ENCODE measurements around the gene TBC1D3C. TPM values are rescaled to one million over a fixed set of nuclear protein-coding genes. Genes with fewer than 3 reads are reported as not detected.
"Not testable (repeated sequence)": the region's sequence is repeated elsewhere in the genome, so short reads cannot be mapped to it uniquely, and the experiment has no call there.

TBC1D3C gene
- total RNA-seq (7.3 and 13.5 TPM in 2 replicates), polyA plus RNA-seq (21.5 TPM in 1 of 2 replicates, not detected in the other), polyA minus RNA-seq (4.7 TPM in 1 of 2 replicates, not detected in the other)
- total RNA-seq (2013) = 0.33 TPM

GRCh38 chr17:38068534-38068933 is at the start of gene TBC1D3C:
Gene TBC1D3C, minus strand, starts transcription at chr17:38068634. Its CDS starts 1,568 bp downstream, at chr17:38067066.
- H3K4me2 ChIP-seq (replicated peaks; ENCODE audit: low read depth, low read length, poor library complexity, severe bottlenecking); POLR2A ChIA-PET; DNase-seq; H3K4me3 ChIP-seq (ENCODE audit: control extremely low read depth in 1 of 5, extremely low read depth in 1 of 5, insufficient read depth in 1 of 5, low read depth in 2 of 5, low read length in 4 of 5); H3K27me3 ChIP-seq (replicated peaks in 1 of 4; ENCODE audit: control extremely low read depth in 1 of 4, control insufficient read depth in 3 of 4, insufficient read depth in 4 of 4, low read length in 3 of 4); intact Hi-C loops (cut with micrococcal nuclease); H3K9ac ChIP-seq (ENCODE audit: low read length); H3K27ac Mint-ChIP-seq; H3K27me3 Mint-ChIP-seq; CTCF ChIA-PET; H3K79me2 ChIP-seq (ENCODE audit: control insufficient read depth, insufficient read depth, low read length); H3K4me1 ChIP-seq (ENCODE audit: control insufficient read depth in 2 of 2, insufficient read depth in 2 of 2, low read length in 2 of 2); H3K9me3 Mint-ChIP-seq (ENCODE audit: insufficient read depth); H3K36me3 ChIP-seq (replicated peaks in 1 of 2; ENCODE audit: control extremely low read depth in 1 of 2, control insufficient read depth in 1 of 2, extremely low read depth in 1 of 2, insufficient read depth in 2 of 2, low read length in 1 of 2); H3K4me1 Mint-ChIP-seq; H3K27ac ChIP-seq (ENCODE audit: low read length in 2 of 2); H3K4me3 Mint-ChIP-seq; H2AFZ ChIP-seq (ENCODE audit: insufficient read depth, low read depth, low read length, poor library complexity, severe bottlenecking); H3K9me3 ChIP-seq (ENCODE audit: control extremely low read depth in 1 of 3, control insufficient read depth in 2 of 3, insufficient read depth in 1 of 3, low read length in 2 of 3); H4K20me1 ChIP-seq (ENCODE audit: control insufficient read depth, insufficient read depth, low read length, poor library complexity, severe bottlenecking); ATAC-seq (ENCODE audit: low read depth): not testable (repeated sequence)
- WGBS (ENCODE audit: insufficient coverage) = no CpG with 5 or more reads among the region's 10 CpGs

- no CpG with 5 or more reads among the region's 1 CpG for WGBS (ENCODE audit: insufficient coverage)
- H3K4me3 ChIP-seq (ENCODE audit: control extremely low read depth in 1 of 5, extremely low read depth in 1 of 5, insufficient read depth in 1 of 5, low read depth in 2 of 5, low read length in 4 of 5); H3K4me1 ChIP-seq (ENCODE audit: control insufficient read depth in 2 of 2, insufficient read depth in 2 of 2, low read length in 2 of 2); H3K27ac ChIP-seq (ENCODE audit: low read length in 2 of 2); POLR2A ChIA-PET; ATAC-seq (ENCODE audit: low read depth); H3K79me2 ChIP-seq (ENCODE audit: control insufficient read depth, insufficient read depth, low read length); H3K9me3 ChIP-seq (ENCODE audit: control extremely low read depth in 1 of 3, control insufficient read depth in 2 of 3, insufficient read depth in 1 of 3, low read length in 2 of 3); H3K9me3 Mint-ChIP-seq (ENCODE audit: insufficient read depth); CTCF ChIA-PET; H3K27me3 Mint-ChIP-seq; H3K9ac ChIP-seq (ENCODE audit: low read length); H3K4me3 Mint-ChIP-seq; H4K20me1 ChIP-seq (ENCODE audit: control insufficient read depth, insufficient read depth, low read length, poor library complexity, severe bottlenecking); H3K4me1 Mint-ChIP-seq; H3K27me3 ChIP-seq (replicated peaks in 1 of 4; ENCODE audit: control extremely low read depth in 1 of 4, control insufficient read depth in 3 of 4, insufficient read depth in 4 of 4, low read length in 3 of 4); H3K36me3 ChIP-seq (replicated peaks in 1 of 2; ENCODE audit: control extremely low read depth in 1 of 2, control insufficient read depth in 1 of 2, extremely low read depth in 1 of 2, insufficient read depth in 2 of 2, low read length in 1 of 2); intact Hi-C loops (cut with micrococcal nuclease); DNase-seq; H2AFZ ChIP-seq (ENCODE audit: insufficient read depth, low read depth, low read length, poor library complexity, severe bottlenecking); H3K27ac Mint-ChIP-seq; H3K4me2 ChIP-seq (replicated peaks; ENCODE audit: low read depth, low read length, poor library complexity, severe bottlenecking): not testable (repeated sequence)
Measured at GRCh38 chr17:38099262-38099661, 30.8 kb upstream of the TBC1D3C start.

GRCh38 chr17:38094059-38094694 is 25.7 kb upstream of the TBC1D3C start:
- H3K79me2 ChIP-seq (ENCODE audit: control insufficient read depth, insufficient read depth, low read length); H3K4me1 ChIP-seq (ENCODE audit: control insufficient read depth in 2 of 2, insufficient read depth in 2 of 2, low read length in 2 of 2); H2AFZ ChIP-seq (ENCODE audit: insufficient read depth, low read depth, low read length, poor library complexity, severe bottlenecking); POLR2A ChIA-PET; H4K20me1 ChIP-seq (ENCODE audit: control insufficient read depth, insufficient read depth, low read length, poor library complexity, severe bottlenecking); intact Hi-C loops (cut with micrococcal nuclease); DNase-seq; H3K27me3 Mint-ChIP-seq; ATAC-seq (ENCODE audit: low read depth); H3K27me3 ChIP-seq (replicated peaks in 1 of 4; ENCODE audit: control extremely low read depth in 1 of 4, control insufficient read depth in 3 of 4, insufficient read depth in 4 of 4, low read length in 3 of 4); H3K27ac Mint-ChIP-seq; H3K9ac ChIP-seq (ENCODE audit: low read length); CTCF ChIA-PET; H3K4me3 ChIP-seq (ENCODE audit: control extremely low read depth in 1 of 5, extremely low read depth in 1 of 5, insufficient read depth in 1 of 5, low read depth in 2 of 5, low read length in 4 of 5); H3K9me3 Mint-ChIP-seq (ENCODE audit: insufficient read depth); H3K4me3 Mint-ChIP-seq; H3K27ac ChIP-seq (ENCODE audit: low read length in 2 of 2); H3K9me3 ChIP-seq (ENCODE audit: control extremely low read depth in 1 of 3, control insufficient read depth in 2 of 3, insufficient read depth in 1 of 3, low read length in 2 of 3); H3K4me2 ChIP-seq (replicated peaks; ENCODE audit: low read depth, low read length, poor library complexity, severe bottlenecking); H3K4me1 Mint-ChIP-seq; H3K36me3 ChIP-seq (replicated peaks in 1 of 2; ENCODE audit: control extremely low read depth in 1 of 2, control insufficient read depth in 1 of 2, extremely low read depth in 1 of 2, insufficient read depth in 2 of 2, low read length in 1 of 2): not testable (repeated sequence)
- WGBS (ENCODE audit: insufficient coverage) = no CpG with 5 or more reads among the region's 2 CpGs

GRCh38 chr17:38088120-38088519 is 19.7 kb upstream of the TBC1D3C start:
- H4K20me1 ChIP-seq (ENCODE audit: control insufficient read depth, insufficient read depth, low read length, poor library complexity, severe bottlenecking); H3K79me2 ChIP-seq (ENCODE audit: control insufficient read depth, insufficient read depth, low read length); H3K36me3 ChIP-seq (replicated peaks in 1 of 2; ENCODE audit: control extremely low read depth in 1 of 2, control insufficient read depth in 1 of 2, extremely low read depth in 1 of 2, insufficient read depth in 2 of 2, low read length in 1 of 2); H3K27ac Mint-ChIP-seq; ATAC-seq (ENCODE audit: low read depth); intact Hi-C loops (cut with micrococcal nuclease); H3K9me3 Mint-ChIP-seq (ENCODE audit: insufficient read depth); H3K27me3 ChIP-seq (replicated peaks in 1 of 4; ENCODE audit: control extremely low read depth in 1 of 4, control insufficient read depth in 3 of 4, insufficient read depth in 4 of 4, low read length in 3 of 4); H3K4me1 Mint-ChIP-seq; H3K27me3 Mint-ChIP-seq; DNase-seq; H2AFZ ChIP-seq (ENCODE audit: insufficient read depth, low read depth, low read length, poor library complexity, severe bottlenecking); H3K9me3 ChIP-seq (ENCODE audit: control extremely low read depth in 1 of 3, control insufficient read depth in 2 of 3, insufficient read depth in 1 of 3, low read length in 2 of 3); H3K4me3 ChIP-seq (ENCODE audit: control extremely low read depth in 1 of 5, extremely low read depth in 1 of 5, insufficient read depth in 1 of 5, low read depth in 2 of 5, low read length in 4 of 5); H3K27ac ChIP-seq (ENCODE audit: low read length in 2 of 2); H3K4me3 Mint-ChIP-seq; H3K9ac ChIP-seq (ENCODE audit: low read length); H3K4me2 ChIP-seq (replicated peaks; ENCODE audit: low read depth, low read length, poor library complexity, severe bottlenecking); CTCF ChIA-PET; POLR2A ChIA-PET; H3K4me1 ChIP-seq (ENCODE audit: control insufficient read depth in 2 of 2, insufficient read depth in 2 of 2, low read length in 2 of 2): not testable (repeated sequence)
- no CpG with 5 or more reads among the region's 10 CpGs for WGBS (ENCODE audit: insufficient coverage)
